ENCODE results near the gene FGF1.

FGF1 gene

GRCh38 chr5:142640316-142641005 lies 45.4 kb downstream of the FGF1 start:
- DNase-seq = no peak

- no peak for DNase-seq
Measured at GRCh38 chr5:142639455-142639854, 46.4 kb downstream of the FGF1 start.

- no peak for DNase-seq
Measured at GRCh38 chr5:142637871-142638270, 48.0 kb downstream of the FGF1 start.

GRCh38 chr5:142636698-142637324 lies 49.1 kb downstream of the FGF1 start:
- DNase-seq = no peak

- no peak for DNase-seq
Measured at GRCh38 chr5:142636093-142636492, 49.8 kb downstream of the FGF1 start.

- DNase-seq = no peak
Measured at GRCh38 chr5:142634216-142635011, 51.5 kb downstream of the FGF1 start.

- no peak for DNase-seq
Measured at GRCh38 chr5:142630927-142631539, 54.9 kb downstream of the FGF1 start.

- DNase-seq = no peak
Measured at GRCh38 chr5:142627383-142628217, 58.3 kb downstream of the FGF1 start.

- DNase-seq = no peak
Measured at GRCh38 chr5:142626786-142627185, 59.1 kb downstream of the FGF1 start.

- DNase-seq = no peak
Measured at GRCh38 chr5:142626099-142626498, 59.8 kb downstream of the FGF1 start.

GRCh38 chr5:142621227-142621626 lies 64.7 kb downstream of the FGF1 start:
- no peak for DNase-seq

GRCh38 chr5:142619815-142620214 lies 66.1 kb downstream of the FGF1 start:
- DNase-seq = no peak

- DNase-seq = no peak
Measured at GRCh38 chr5:142618130-142618523, 67.8 kb downstream of the FGF1 start.

GRCh38 chr5:142617416-142618129 lies 68.3 kb downstream of the FGF1 start:
- no peak for DNase-seq

- no peak for DNase-seq
Measured at GRCh38 chr5:142615948-142616347, 69.9 kb downstream of the FGF1 start.

- DNase-seq = no peak
Measured at GRCh38 chr5:142614054-142614453, 71.8 kb downstream of the FGF1 start.

- DNase-seq = no peak
Measured at GRCh38 chr5:142613271-142613671, 72.6 kb downstream of the FGF1 start.

GRCh38 chr5:142612494-142613270 lies 73.2 kb downstream of the FGF1 start:
- DNase-seq = no peak

GRCh38 chr5:142611154-142611553 lies 74.7 kb downstream of the FGF1 start:
- DNase-seq = peak; percentile 12

GRCh38 chr5:142610176-142611001 lies 75.5 kb downstream of the FGF1 start:
- no peak for DNase-seq
